ENCODE measurements around the gene TNFRSF4.

GRCh38 chr1:1167841-1168450 lies 46.0 kb downstream of the TNFRSF4 start:
- TF ChIP-seq CTCF (IDR thresholded peaks at IDR 0.05 in 4 of 5, conservative IDR thresholded peaks at IDR 0.05 in 1 of 5) (no peak), POLR2A (IDR thresholded peaks at IDR 0.05) (no peak)
